ENCODE measurements around the gene TNFRSF19.

GRCh38 chr13:23571431-23571830 lies 1.2 kb downstream of the TNFRSF19 start:
- TF ChIP-seq REST (tag by site-specific recombination; IDR thresholded peaks at IDR 0.05) (no peak), ZNF707 (tag by site-specific recombination; IDR thresholded peaks at IDR 0.05) (no peak), ZNF24 (tag by site-specific recombination; IDR thresholded peaks at IDR 0.05) (no peak), CTCF (tag by site-specific recombination; IDR thresholded peaks at IDR 0.05) (no peak), ZBTB49 (tag by site-specific recombination; IDR thresholded peaks at IDR 0.05; ENCODE audit: low read depth) (no peak), GLIS2 (tag by site-specific recombination; IDR thresholded peaks at IDR 0.05) (no peak), ZNF335 (tag by site-specific recombination; conservative IDR thresholded peaks at IDR 0.05) (no peak), ZNF837 (tag by site-specific recombination; IDR thresholded peaks at IDR 0.05) (no peak), TCF7L2 (IDR thresholded peaks at IDR 0.05; ENCODE audit: borderline replicate concordance, low read depth, low read length) (no peak), ZNF48 (tag by site-specific recombination; IDR thresholded peaks at IDR 0.05) (no peak), GLI2 (tag by site-specific recombination; IDR thresholded peaks at IDR 0.05; ENCODE audit: borderline replicate concordance, low read depth) (no peak), ZNF558 (tag by site-specific recombination; IDR thresholded peaks at IDR 0.05) (no peak)

Data from HEK293 (cell line).